PC-9 (cell line): ENCODE data around the gene CST8. TPM values are rescaled to one million over a fixed set of nuclear protein-coding genes. Genes with fewer than 3 reads are reported as not detected.
A peak's percentile ranks its signal among the peaks of the same experiment; 100 is the strongest.

Experiments used
- BruUV-seq: library from RNA; stranded (reverse); fragments of 400-500 nt; replicated peaks from 2 replicates; lab custom pipeline; 2021; lab: Mats Ljungman, UMichigan
- CTCF ChIA-PET: fragments of 300-600 bp; sonication (Branson Sonifier 250); formaldehyde crosslinking; loops from one replicate; lab custom pipeline; 2022; ENCODE audit warnings: antibody characterized with exemption; lab: Charles Lee
- POLR2A ChIA-PET: fragments of 300-600 bp; sonication (Branson Sonifier 250); formaldehyde crosslinking; loops from one replicate; lab custom pipeline; 2022; ENCODE audit warnings: antibody characterized with exemption; ENCODE audit not compliant: unreplicated experiment; lab: Charles Lee
- DNase-seq, 2 experiments: peaks; one replicate each; pipeline versions ENCODE4 v3.0.0 to v3.0.0-alpha.2; 2015 to 2022; ENCODE audit warnings: mixed read lengths in 1 of 2
- H2AFZ ChIP-seq: fragments of 200-600 bp; sonication (generic); 2 replicates; pipeline ENCODE4 v1.8.1; 2017; ENCODE audit warnings: antibody characterized with exemption
- H3F3A ChIP-seq: fragments of 200-600 bp; sonication (generic); 2 replicates; pipeline ENCODE4 v1.8.1; 2017; ENCODE audit warnings: antibody characterized with exemption, mild to moderate bottlenecking, low read depth; ENCODE audit not compliant: insufficient read depth
- H3K27ac ChIP-seq: fragments of 200-600 bp; sonication (generic); 2 replicates; pipeline ENCODE4 v1.6.1; 2016; ENCODE audit warnings: mixed run types
- H3K27me3 ChIP-seq: fragments of 200-600 bp; sonication (generic); 2 replicates; pipeline ENCODE4 v1.6.1; 2016; ENCODE audit warnings: low read depth, mixed run types; ENCODE audit not compliant: insufficient read depth
- H3K36me3 ChIP-seq: fragments of 200-600 bp; sonication (generic); 2 replicates; pipeline ENCODE4 v1.6.1; 2016; ENCODE audit warnings: low read depth, mixed run types
- H3K4me1 ChIP-seq: fragments of 200-600 bp; sonication (generic); replicated peaks from 2 replicates; pipeline ENCODE4 v1.6.1; 2016; ENCODE audit warnings: mixed run types; ENCODE audit not compliant: insufficient read depth
- H3K4me2 ChIP-seq: fragments of 200-600 bp; sonication (generic); 2 replicates; pipeline ENCODE4 v1.6.1; 2017; ENCODE audit warnings: mixed run types
- H3K4me3 ChIP-seq: fragments of 200-600 bp; sonication (generic); 2 replicates; pipeline ENCODE4 v1.6.1; 2016; ENCODE audit warnings: mixed run types
- H3K79me2 ChIP-seq: fragments of 200-600 bp; sonication (generic); 2 replicates; pipeline ENCODE4 v1.6.1; 2017; ENCODE audit warnings: low read depth, mixed run types
- H3K9me2 ChIP-seq: fragments of 200-600 bp; sonication (generic); 2 replicates; pipeline ENCODE4 v1.8.1; 2017; ENCODE audit warnings: mild to moderate bottlenecking; ENCODE audit not compliant: insufficient read depth
- H3K9me3 ChIP-seq: fragments of 200-600 bp; sonication (generic); 2 replicates; pipeline ENCODE4 v1.8.1; 2016; ENCODE audit warnings: low read depth; ENCODE audit not compliant: insufficient read depth
- H4K20me1 ChIP-seq: fragments of 200-600 bp; sonication (generic); 2 replicates; pipeline ENCODE4 v1.8.1; 2017; ENCODE audit not compliant: insufficient read depth
- CTCF ChIP-seq: fragments of 200-600 bp; sonication (generic); conservative IDR thresholded peaks from 2 replicates; pipeline ENCODE4 v1.6.1; 2017; ENCODE audit warnings: mixed run types, antibody characterized with exemption, mild to moderate bottlenecking, moderate library complexity
- EZH2 ChIP-seq: fragments of 200-600 bp; sonication (generic); IDR thresholded peaks from 2 replicates; pipeline ENCODE4 v1.8.0; 2017; ENCODE audit warnings: antibody characterized with exemption, low read depth
- intact Hi-C: fragments of 100-400 bp; cut with micrococcal nuclease; formaldehyde crosslinking; loops from one replicate; pipeline ENCODE4 v1.10.0; 2022; ENCODE audit not compliant: unreplicated experiment
- total RNA-seq: library from RNA; stranded (reverse); gene quantifications from 2 replicates; pipeline ENCODE4 v1.2.3, GENCODE V29; 2021

The CST8 gene
- total RNA-seq, 1 experiment from 2014 or later: not detected

GRCh38 chr20:23444859-23445258 is 46.1 kb upstream of the CST8 start:
- Histone ChIP-seq H3K36me3 (no peaks in the 10 kb centered on the region), H3K27ac (no peak overlapping the region), H3K79me2 (no peaks in the 10 kb centered on the region), H3K4me3 (no peak overlapping the region), H3K27me3 (no peaks in the 10 kb centered on the region), H3K4me1 (peaks cover 5% of the 10 kb centered on the region; the same call in 1 of the 2 replicates), H3K9me2 (no peaks in the 10 kb centered on the region), H2AFZ (no peak overlapping the region), H3K9me3 (no peaks in the 10 kb centered on the region), H3F3A (no peaks in the 10 kb centered on the region), H3K4me2 (no peak overlapping the region), H4K20me1 (no peaks in the 10 kb centered on the region)
- no peak for DNase-seq
- POLR2A ChIA-PET: no interaction called here
- TF ChIP-seq EZH2 (no peak), CTCF (no peak)
- CTCF ChIA-PET: no interaction called here
- BruUV-seq: no TSS peak
- intact Hi-C loops: no loop called here

DNA sequence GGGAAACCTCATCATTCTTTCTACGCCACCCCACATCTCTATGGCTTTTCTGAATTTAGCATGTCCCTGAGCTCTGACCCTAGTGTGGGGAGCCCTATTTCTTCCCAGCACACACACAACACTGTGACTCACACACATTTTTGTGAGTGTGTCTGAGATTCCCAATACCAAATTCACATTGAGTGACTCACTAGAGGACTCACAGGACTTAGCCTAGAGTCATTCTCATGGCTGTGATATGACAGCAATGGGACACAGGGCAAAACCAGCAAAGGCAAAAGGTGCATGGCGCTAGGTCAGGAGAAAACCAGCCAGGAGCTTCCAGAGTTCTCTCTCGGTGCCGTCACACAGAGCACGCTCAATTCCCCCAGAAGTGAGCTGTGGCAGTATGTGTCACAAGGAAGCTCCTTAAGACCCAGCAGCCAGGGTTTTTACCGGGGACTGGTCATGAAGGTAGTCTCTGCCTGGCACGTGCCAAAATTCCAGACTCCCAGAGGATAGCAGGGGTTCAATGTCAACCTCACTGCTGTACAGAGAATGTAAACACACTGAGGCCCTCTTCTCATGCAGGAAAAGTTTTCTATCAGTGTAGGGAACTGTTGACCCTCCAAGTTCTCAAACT is 45.2 kb upstream of the CST8 start:
- H3K4me2 ChIP-seq: no peak overlapping the region

GRCh38 chr20:23446505-23446904 is 44.4 kb upstream of the CST8 start:
- POLR2A ChIA-PET: no interaction called here
- no peaks in the 10 kb centered on the region for H3K9me2 ChIP-seq
- no TSS peak for BruUV-seq
- TF ChIP-seq EZH2 (no peak), CTCF (peak; percentile 50; the same call in 1 of the 2 replicates)
- H3K36me3 ChIP-seq: no peaks in the 10 kb centered on the region
- no peak overlapping the region for H3K4me2 ChIP-seq
- H2AFZ ChIP-seq: no peak overlapping the region
- CTCF ChIA-PET: interaction anchor here (0.6 kb wide), 1 partner anchor 321 kb away, joined by 6 read pairs; no protein-coding TSS in a partner anchor
- no peak overlapping the region for H3K4me3 ChIP-seq
- H3K9me3 ChIP-seq: no peaks in the 10 kb centered on the region
- intact Hi-C loops: no loop called here
- no peaks in the 10 kb centered on the region for H3K79me2 ChIP-seq
- H3K27ac ChIP-seq: no peak overlapping the region
- H4K20me1 ChIP-seq: no peaks in the 10 kb centered on the region
- peaks cover 5% of the 10 kb centered on the region; the same call in 1 of the 2 replicates for H3K4me1 ChIP-seq
- no peak for DNase-seq
- H3K27me3 ChIP-seq: no peaks in the 10 kb centered on the region
- H3F3A ChIP-seq: no peaks in the 10 kb centered on the region

More for the DNA sequence above, 45.2 kb upstream of the CST8 start:
- no peak overlapping the region for H3K27ac ChIP-seq
- peak in 1 of 2 experiments; percentile 85 for DNase-seq
- no peaks in the 10 kb centered on the region for H3K27me3 ChIP-seq
- no peaks in the 10 kb centered on the region for H3K36me3 ChIP-seq
- no peaks in the 10 kb centered on the region for H4K20me1 ChIP-seq
- H3K9me3 ChIP-seq: no peaks in the 10 kb centered on the region
- BruUV-seq: no TSS peak
- CTCF ChIA-PET: no interaction called here
- no peaks in the 10 kb centered on the region for H3K79me2 ChIP-seq
- H2AFZ ChIP-seq: no peak overlapping the region
- H3K4me1 ChIP-seq: peaks cover 5% of the 10 kb centered on the region; the same call in 1 of the 2 replicates
- H3K4me3 ChIP-seq: no peak overlapping the region
- H3F3A ChIP-seq: no peaks in the 10 kb centered on the region
- TF ChIP-seq EZH2: no peak
- no peak for TF ChIP-seq CTCF
- intact Hi-C loops: no loop called here
- POLR2A ChIA-PET: no interaction called here
- no peaks in the 10 kb centered on the region for H3K9me2 ChIP-seq
